Right forelimb (tissue), 1 donor: ENCODE data around the gene SLFN11.
A peak's percentile ranks its signal among the peaks of the same experiment; 100 is the strongest.
"Not testable (repeated sequence)": the region's sequence is repeated elsewhere in the genome, so short reads cannot be mapped to it uniquely, and the experiment has no call there.

Source experiments
- DNase-seq: peaks from one replicate; pipeline ENCODE4 v3.0.0-alpha.2; 2018

Gene SLFN11

GRCh38 chr17:35373534-35373983, at the start of gene SLFN11:
Gene SLFN11 (minus strand): TSS chr17:35373621. CDS start chr17:35363807, 9,814 bp downstream.
- peak; percentile 76 for DNase-seq

- not testable (repeated sequence) for DNase-seq
Measured at GRCh38 chr17:35421069-35421468, 47.6 kb upstream of the SLFN11 start.

GRCh38 chr17:35416659-35417058, 43.2 kb upstream of the SLFN11 start:
- DNase-seq, result no peak

- DNase-seq, result not testable (repeated sequence)
Measured at GRCh38 chr17:35414707-35415106, 41.3 kb upstream of the SLFN11 start.

GRCh38 chr17:35414247-35414646, 40.8 kb upstream of the SLFN11 start:
- DNase-seq, result no peak

- no peak for DNase-seq
Measured at GRCh38 chr17:35407531-35407930, 34.1 kb upstream of the SLFN11 start.

GRCh38 chr17:35406568-35406967, 33.1 kb upstream of the SLFN11 start:
- no peak for DNase-seq

GRCh38 chr17:35404360-35404759, 30.9 kb upstream of the SLFN11 start:
- DNase-seq, result no peak

GRCh38 chr17:35393783-35394182, 20.4 kb upstream of the SLFN11 start:
- not testable (repeated sequence) for DNase-seq

- DNase-seq, result no peak
Measured at GRCh38 chr17:35390663-35391062, 17.2 kb upstream of the SLFN11 start.

- DNase-seq, result no peak
Measured at GRCh38 chr17:35390156-35390555, 16.7 kb upstream of the SLFN11 start.

GRCh38 chr17:35387496-35387895, 14.1 kb upstream of the SLFN11 start:
- no peak for DNase-seq

GRCh38 chr17:35377706-35378105, 4.3 kb upstream of the SLFN11 start:
- no peak for DNase-seq

- DNase-seq, result no peak
Measured at GRCh38 chr17:35377068-35377467, 3.6 kb upstream of the SLFN11 start.

- DNase-seq, result no peak
Measured at GRCh38 chr17:35376245-35376644, 2.8 kb upstream of the SLFN11 start.

GRCh38 chr17:35374766-35375344, 1.4 kb upstream of the SLFN11 start:
- no peak for DNase-seq

GRCh38 chr17:35373984-35374765, 754 bp upstream of the SLFN11 start:
- DNase-seq, result peak; percentile 71

- DNase-seq, result no peak
Measured at GRCh38 chr17:35372846-35373533, 431 bp downstream of the SLFN11 start.

- no peak for DNase-seq
Measured at GRCh38 chr17:35371934-35372333, 1.5 kb downstream of the SLFN11 start.

- no peak for DNase-seq
Measured at GRCh38 chr17:35368081-35368830, 5.2 kb downstream of the SLFN11 start.

GRCh38 chr17:35361027-35361426, 12.4 kb downstream of the SLFN11 start:
- DNase-seq, result no peak

- no peak for DNase-seq
Measured at GRCh38 chr17:35359398-35359797, 14.0 kb downstream of the SLFN11 start.

GRCh38 chr17:35352284-35352683, 21.1 kb downstream of the SLFN11 start:
- no peak for DNase-seq
